PC-3 (cell line): Measurements from ENCODE around the gene ADGRD1. TPM values are rescaled to one million over a fixed set of nuclear protein-coding genes. Genes with fewer than 3 reads are reported as not detected.

Experiments
- ATAC-seq: fragments of 200-7000 bp; cut with Tn5 transposase; 2 replicates; pipeline ENCODE4 v1.9.1; 2020; ENCODE audit warnings: mild to moderate bottlenecking, moderate library complexity
- BruUV-seq: library from RNA; stranded (reverse); fragments of 400-500 nt; replicated peaks from 2 replicates; lab custom pipeline; 2021; lab: Mats Ljungman, UMichigan
- CTCF ChIA-PET: fragments of 300-600 bp; sonication (Branson Sonifier 250); formaldehyde crosslinking; loops from one replicate; lab custom pipeline; 2022; ENCODE audit warnings: antibody characterized with exemption; lab: Charles Lee
- POLR2A ChIA-PET: fragments of 300-600 bp; sonication (Branson Sonifier 250); formaldehyde crosslinking; loops from one replicate; lab custom pipeline; 2022; ENCODE audit warnings: antibody characterized with exemption; ENCODE audit not compliant: unreplicated experiment; lab: Charles Lee
- DNase-seq: peaks from one replicate; pipeline ENCODE4 v3.0.0-alpha.2; 2015
- H2AFZ ChIP-seq: fragments of 300-600 bp; sonication (generic); 2 replicates; pipeline ENCODE4 v1.6.0; 2016; ENCODE audit warnings: antibody characterized with exemption, low read length
- H3F3A ChIP-seq: fragments of 300-600 bp; sonication (generic); one replicate; pipeline ENCODE4 v1.6.0; 2017; ENCODE audit warnings: antibody characterized with exemption, low read length, control low read depth, mild to moderate bottlenecking; ENCODE audit not compliant: unreplicated experiment
- H3K27ac ChIP-seq: fragments of 300-600 bp; sonication (generic); 2 replicates; pipeline ENCODE4 v1.5.1; 2016; ENCODE audit warnings: mild to moderate bottlenecking, low read length
- H3K27me3 ChIP-seq: fragments of 300-600 bp; sonication (generic); 2 replicates; pipeline ENCODE4 v1.6.1; 2016; ENCODE audit warnings: low read length, mixed read lengths
- H3K36me3 ChIP-seq: fragments of 300-600 bp; sonication (generic); 2 replicates; pipeline ENCODE4 v1.6.1; 2016; ENCODE audit warnings: low read depth, mixed run types, low read length, mixed read lengths
- H3K4me1 ChIP-seq: fragments of 300-600 bp; sonication (generic); 2 replicates; pipeline ENCODE4 v1.5.1; 2016; ENCODE audit warnings: low read length; ENCODE audit not compliant: insufficient read depth
- H3K4me2 ChIP-seq: fragments of 300-600 bp; sonication (generic); 2 replicates; pipeline ENCODE4 v1.6.0; 2016; ENCODE audit warnings: low read length
- H3K4me3 ChIP-seq: fragments of 300-600 bp; sonication (generic); 2 replicates; pipeline ENCODE4 v1.5.1; 2016; ENCODE audit warnings: mild to moderate bottlenecking, low read length, mixed read lengths
- H3K79me2 ChIP-seq: fragments of 300-600 bp; sonication (generic); 2 replicates; pipeline ENCODE4 v1.6.1; 2017; ENCODE audit warnings: low read length, mixed read lengths
- H3K9ac ChIP-seq: fragments of 300-600 bp; sonication (generic); 2 replicates; pipeline ENCODE4 v1.6.0; 2016; ENCODE audit warnings: mild to moderate bottlenecking, low read length
- H3K9me2 ChIP-seq: fragments of 300-600 bp; sonication (generic); replicated peaks from 2 replicates; pipeline ENCODE4 v1.6.1; 2016; ENCODE audit warnings: mixed run types, low read length, mixed read lengths
- H3K9me3 ChIP-seq: fragments of 300-600 bp; sonication (generic); 2 replicates; pipeline ENCODE4 v1.6.1; 2016; ENCODE audit warnings: low read length, mixed read lengths
- H4K20me1 ChIP-seq: fragments of 300-600 bp; sonication (generic); 2 replicates; pipeline ENCODE4 v1.6.1; 2016; ENCODE audit warnings: low read length, mixed read lengths
- EZH2 ChIP-seq: fragments of 300-600 bp; sonication (generic); IDR thresholded peaks from one replicate; pipeline ENCODE4 v1.6.1; 2017; ENCODE audit warnings: antibody characterized with exemption, mild to moderate bottlenecking, low read length; ENCODE audit not compliant: unreplicated experiment
- EZH2phosphoT487 ChIP-seq: fragments of 300-600 bp; sonication (generic); IDR thresholded peaks from 2 replicates; pipeline ENCODE4 v1.6.1; 2018; ENCODE audit warnings: mild to moderate bottlenecking, antibody characterized with exemption, low read length, borderline replicate concordance
- intact Hi-C: fragments of 100-400 bp; cut with micrococcal nuclease; formaldehyde crosslinking; loops from 2 replicates; pipeline ENCODE4 v1.9.0; 2023
- total RNA-seq: library from RNA; depleted of rRNA; stranded (reverse); fragments of >200 nt; gene quantifications from 2 replicates; pipeline ENCODE4 v1.2.3, GENCODE V29; 2014
- TF ChIP-seq, protein P1 (sequence below): fragments of 300-600 bp; sonication (generic); conservative IDR thresholded peaks from 2 replicates; pipeline ENCODE4 v1.5.1; 2017; ENCODE audit warnings: antibody characterized with exemption, low read depth, mild to moderate bottlenecking, low read length

The ADGRD1 gene
- total RNA-seq, 1 experiment from 2014 or later = 0.18 TPM

DNA sequence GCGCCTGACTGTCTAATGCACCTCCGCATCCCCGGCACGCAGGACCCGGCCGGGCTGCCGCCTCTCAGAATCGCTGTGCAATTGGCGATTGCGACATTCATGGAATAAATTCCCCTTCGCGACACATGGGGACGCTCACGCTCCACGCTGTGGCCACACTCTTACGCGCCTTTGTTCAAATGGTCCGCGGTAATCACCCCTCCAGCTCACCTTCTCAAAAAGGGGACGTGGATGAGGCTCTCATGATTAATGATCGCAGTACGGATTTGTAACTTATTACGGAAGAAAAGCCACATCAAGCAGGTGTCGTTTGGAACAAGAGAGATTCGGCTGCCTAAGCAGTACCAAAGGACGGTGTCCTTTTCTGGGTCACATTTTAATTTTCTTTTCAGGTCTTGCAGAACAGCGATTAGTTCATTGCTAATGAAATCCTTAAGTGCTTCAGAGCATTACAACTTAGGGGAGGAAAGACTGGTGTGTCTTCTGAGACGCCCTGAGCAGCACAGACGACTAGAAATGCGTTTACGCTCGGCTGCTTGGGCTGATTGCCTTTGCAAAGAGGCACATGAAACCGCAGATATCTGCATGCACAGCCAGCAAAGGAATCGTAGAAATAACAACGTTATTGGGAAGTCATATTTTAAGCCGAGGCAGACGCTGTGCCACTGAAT, 37.3 kb upstream of the ADGRD1 start:
- CTCF ChIA-PET = no interaction called here
- no peak overlapping the region for H3K9ac ChIP-seq
- ATAC-seq = peak; percentile 84
- H3K4me2 ChIP-seq = peak overlapping the region; percentile 46
- no peaks in the 10 kb centered on the region for H4K20me1 ChIP-seq
- H3K4me1 ChIP-seq = no peaks in the 10 kb centered on the region
- intact Hi-C loops = no loop called here
- H3K79me2 ChIP-seq = no peaks in the 10 kb centered on the region
- peaks cover 79% of the 10 kb centered on the region for H3K27me3 ChIP-seq
- no peaks in the 10 kb centered on the region for H3F3A ChIP-seq
- no peaks in the 10 kb centered on the region for H3K9me2 ChIP-seq
- H3K4me3 ChIP-seq = peak overlapping the region; percentile 45
- TF ChIP-seq EZH2 = peak; percentile 32
- TF ChIP-seq EZH2phosphoT487 = no peak
- TF ChIP-seq, protein P1, sequence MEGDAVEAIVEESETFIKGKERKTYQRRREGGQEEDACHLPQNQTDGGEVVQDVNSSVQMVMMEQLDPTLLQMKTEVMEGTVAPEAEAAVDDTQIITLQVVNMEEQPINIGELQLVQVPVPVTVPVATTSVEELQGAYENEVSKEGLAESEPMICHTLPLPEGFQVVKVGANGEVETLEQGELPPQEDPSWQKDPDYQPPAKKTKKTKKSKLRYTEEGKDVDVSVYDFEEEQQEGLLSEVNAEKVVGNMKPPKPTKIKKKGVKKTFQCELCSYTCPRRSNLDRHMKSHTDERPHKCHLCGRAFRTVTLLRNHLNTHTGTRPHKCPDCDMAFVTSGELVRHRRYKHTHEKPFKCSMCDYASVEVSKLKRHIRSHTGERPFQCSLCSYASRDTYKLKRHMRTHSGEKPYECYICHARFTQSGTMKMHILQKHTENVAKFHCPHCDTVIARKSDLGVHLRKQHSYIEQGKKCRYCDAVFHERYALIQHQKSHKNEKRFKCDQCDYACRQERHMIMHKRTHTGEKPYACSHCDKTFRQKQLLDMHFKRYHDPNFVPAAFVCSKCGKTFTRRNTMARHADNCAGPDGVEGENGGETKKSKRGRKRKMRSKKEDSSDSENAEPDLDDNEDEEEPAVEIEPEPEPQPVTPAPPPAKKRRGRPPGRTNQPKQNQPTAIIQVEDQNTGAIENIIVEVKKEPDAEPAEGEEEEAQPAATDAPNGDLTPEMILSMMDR = peak; percentile 96
- H2AFZ ChIP-seq = peak overlapping the region; percentile 34; the same call in 1 of the 2 replicates
- BruUV-seq = no TSS peak
- DNase-seq = peak; percentile 80
- no peak overlapping the region for H3K27ac ChIP-seq
- H3K9me3 ChIP-seq = peaks cover 10% of the 10 kb centered on the region
- POLR2A ChIA-PET = no interaction called here
- no peaks in the 10 kb centered on the region for H3K36me3 ChIP-seq

GRCh38 chr12:130917607-130918006, 36.1 kb upstream of the ADGRD1 start:
- H3K4me2 ChIP-seq = no peak overlapping the region
- peak; percentile 25 for DNase-seq
- intact Hi-C loops = no loop called here
- H3K9ac ChIP-seq = no peak overlapping the region
- no peaks in the 10 kb centered on the region for H3K79me2 ChIP-seq
- TF ChIP-seq EZH2 (no peak), EZH2phosphoT487 (no peak)
- TF ChIP-seq, protein P1 = no peak
- ChIA-PET CTCF (no interaction called here), POLR2A (no interaction called here)
- H3K4me1 ChIP-seq = no peaks in the 10 kb centered on the region
- H3K4me3 ChIP-seq = no peak overlapping the region
- no peaks in the 10 kb centered on the region for H3K36me3 ChIP-seq
- H3K27ac ChIP-seq = no peak overlapping the region
- H3K9me2 ChIP-seq = no peaks in the 10 kb centered on the region
- BruUV-seq = no TSS peak
- ATAC-seq = peak; percentile 21; the same call in 1 of the 2 replicates
- H3K9me3 ChIP-seq = no peaks in the 10 kb centered on the region
- H4K20me1 ChIP-seq = no peaks in the 10 kb centered on the region
- H3K27me3 ChIP-seq = peaks cover 92% of the 10 kb centered on the region
- H2AFZ ChIP-seq = no peak overlapping the region
- H3F3A ChIP-seq = no peaks in the 10 kb centered on the region

- CTCF ChIA-PET = no interaction called here
Measured at GRCh38 chr12:130919086-130919485, 34.6 kb upstream of the ADGRD1 start.

More at GRCh38 chr12:130919086-130919485, 34.6 kb upstream of the ADGRD1 start:
- intact Hi-C loops = no loop called here
- no peak overlapping the region for H3K4me2 ChIP-seq
- no peaks in the 10 kb centered on the region for H3K36me3 ChIP-seq
- no peaks in the 10 kb centered on the region for H3K79me2 ChIP-seq
- H3K27me3 ChIP-seq = peaks cover 99% of the 10 kb centered on the region
- BruUV-seq = no TSS peak
- H4K20me1 ChIP-seq = no peaks in the 10 kb centered on the region
- POLR2A ChIA-PET = no interaction called here
- no peak overlapping the region for H3K27ac ChIP-seq
- no peak overlapping the region for H3K4me3 ChIP-seq
- H3K4me1 ChIP-seq = no peaks in the 10 kb centered on the region
- no peak for DNase-seq
- H3K9me3 ChIP-seq = no peaks in the 10 kb centered on the region
- H3K9ac ChIP-seq = no peak overlapping the region
- no peak overlapping the region for H2AFZ ChIP-seq
- no peaks in the 10 kb centered on the region for H3F3A ChIP-seq
- ATAC-seq = no peak
- no peak for TF ChIP-seq EZH2
- H3K9me2 ChIP-seq = no peaks in the 10 kb centered on the region
